Stimulated activated CD4-positive, alpha-beta T cell treated with anti-CD3 and anti-CD28 coated beads, TNF-alpha, amount 100 ng/mL, for 24 hours (primary cell): ENCODE results near the gene CBR4.
"Not testable (repeated sequence)": the region's sequence is repeated elsewhere in the genome, so short reads cannot be mapped to it uniquely, and the experiment has no call there.

Experiments used
- DNase-seq, 3 experiments: peaks; one replicate each; pipeline ENCODE4 v3.0.0-alpha.2; 2020; ENCODE audit warnings: low read depth in 3 of 3

Gene CBR4

DNA sequence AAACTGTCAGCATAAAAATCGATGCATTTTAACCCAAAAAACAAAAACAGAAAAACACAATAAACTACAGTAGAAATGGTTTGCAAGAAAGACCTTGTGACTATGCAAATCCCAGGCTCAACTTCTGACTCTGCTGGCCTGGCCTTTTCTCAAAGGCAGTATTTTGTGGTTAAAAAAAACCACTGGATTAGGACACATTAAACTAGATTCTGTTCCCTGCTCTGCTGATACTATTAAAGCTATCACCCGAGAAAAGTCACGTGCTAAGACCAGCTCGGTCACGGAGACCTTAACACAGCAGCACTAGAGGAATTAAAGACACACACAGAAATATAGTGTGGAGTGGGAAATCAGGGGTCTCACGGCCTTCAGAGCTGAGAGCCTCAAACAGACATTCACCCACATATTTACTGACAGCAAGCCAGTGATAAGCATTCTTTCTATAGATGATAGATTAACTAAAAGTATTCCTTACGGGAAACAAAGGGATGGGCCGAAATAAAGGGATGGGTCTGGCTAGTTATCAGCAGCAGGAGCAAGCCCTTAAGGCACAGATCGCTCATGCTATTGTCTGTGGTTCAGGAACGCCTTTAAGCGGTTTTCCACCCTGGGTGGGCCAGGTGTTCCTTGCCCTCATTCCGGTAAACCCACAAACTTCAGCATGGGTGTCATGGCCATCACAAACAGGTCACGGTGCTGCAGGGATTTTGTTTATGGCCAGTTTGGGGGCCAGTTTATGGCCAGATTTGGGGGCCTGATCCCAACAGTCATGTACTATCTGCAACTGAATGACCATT lies 16.1 kb downstream of the CBR4 start:
- no peak for DNase-seq

DNA sequence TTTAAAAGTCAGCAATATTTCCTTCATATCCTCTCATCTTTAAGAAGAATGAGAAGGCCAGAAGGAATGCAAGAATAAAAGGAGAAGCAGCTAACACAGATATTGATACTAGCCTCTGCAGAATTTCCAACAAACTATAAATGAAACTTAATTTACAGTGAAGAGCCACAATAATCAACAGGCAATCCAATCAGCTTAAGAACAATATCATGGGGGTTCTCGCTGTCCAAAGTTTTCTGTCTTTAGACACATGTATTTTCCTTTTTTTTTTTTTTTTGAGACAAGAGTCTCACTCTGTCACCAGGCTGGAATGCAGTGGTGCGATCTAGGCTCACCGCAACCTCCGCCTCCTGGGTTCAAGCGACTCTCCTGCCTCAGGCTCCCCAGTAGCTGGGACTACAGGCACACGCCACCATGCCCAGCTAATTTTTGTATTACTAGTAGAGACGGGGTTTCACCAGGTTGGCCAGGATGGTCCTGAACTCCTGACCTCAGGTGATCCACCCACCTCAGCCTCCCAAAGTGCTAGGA lies 17.0 kb downstream of the CBR4 start:
- DNase-seq = not testable (repeated sequence)

DNA sequence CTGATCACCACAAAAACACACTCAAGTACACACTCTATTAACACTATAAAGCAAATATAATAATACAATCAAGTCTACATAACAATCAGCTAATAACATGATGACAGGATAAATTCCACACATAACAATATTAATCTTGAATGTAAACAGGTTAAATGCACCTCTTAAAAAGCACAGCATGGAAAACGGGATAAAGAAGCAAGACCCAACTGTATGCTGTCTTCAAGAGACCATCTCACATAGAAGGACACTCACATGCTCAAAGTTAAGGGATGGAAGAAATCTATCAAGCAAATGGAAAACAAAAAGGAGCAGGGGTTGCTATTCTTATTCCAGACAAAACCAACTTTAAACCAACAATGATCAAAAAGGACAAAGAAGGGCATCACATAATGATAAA lies 28.1 kb downstream of the CBR4 start:
- DNase-seq = no peak

DNA sequence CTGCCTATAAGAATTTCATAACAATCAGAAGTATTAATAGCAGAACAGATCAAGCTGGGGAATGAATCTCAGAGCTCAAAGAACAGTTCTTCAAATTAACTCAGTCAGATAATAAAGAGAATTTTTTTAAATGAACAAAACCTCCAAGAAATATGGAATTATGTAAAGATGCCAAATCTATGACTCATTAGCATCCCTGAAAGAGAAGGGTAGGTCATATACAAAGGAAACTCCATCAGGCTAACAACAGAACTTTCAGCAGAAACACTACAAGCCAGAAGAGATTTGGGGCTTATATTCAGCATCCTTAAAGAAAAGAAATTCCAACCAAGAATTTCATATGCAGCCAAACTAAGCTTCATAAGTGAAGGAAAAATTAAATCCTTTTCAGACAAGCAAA lies 28.6 kb downstream of the CBR4 start:
- DNase-seq = no peak

DNA sequence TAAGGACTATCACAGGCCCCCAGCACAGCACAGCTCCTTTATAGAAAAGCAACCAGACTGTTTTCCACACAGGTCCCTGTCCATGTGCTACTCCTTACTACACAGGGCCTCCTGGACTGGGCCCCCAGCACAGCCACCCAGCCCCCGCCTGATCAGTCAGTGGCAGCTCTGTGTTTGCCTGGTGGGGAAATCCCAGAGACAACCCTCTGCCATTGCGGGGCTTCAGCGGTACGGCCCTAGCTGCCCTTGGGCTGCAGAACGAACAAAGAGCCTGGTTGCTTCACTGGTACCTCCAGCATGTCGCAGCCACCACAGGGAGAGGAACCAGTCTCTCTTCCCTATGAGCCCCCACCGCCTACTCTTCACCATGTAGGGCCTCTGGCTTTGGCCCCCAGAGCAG lies 30.7 kb downstream of the CBR4 start:
- DNase-seq = no peak

DNA sequence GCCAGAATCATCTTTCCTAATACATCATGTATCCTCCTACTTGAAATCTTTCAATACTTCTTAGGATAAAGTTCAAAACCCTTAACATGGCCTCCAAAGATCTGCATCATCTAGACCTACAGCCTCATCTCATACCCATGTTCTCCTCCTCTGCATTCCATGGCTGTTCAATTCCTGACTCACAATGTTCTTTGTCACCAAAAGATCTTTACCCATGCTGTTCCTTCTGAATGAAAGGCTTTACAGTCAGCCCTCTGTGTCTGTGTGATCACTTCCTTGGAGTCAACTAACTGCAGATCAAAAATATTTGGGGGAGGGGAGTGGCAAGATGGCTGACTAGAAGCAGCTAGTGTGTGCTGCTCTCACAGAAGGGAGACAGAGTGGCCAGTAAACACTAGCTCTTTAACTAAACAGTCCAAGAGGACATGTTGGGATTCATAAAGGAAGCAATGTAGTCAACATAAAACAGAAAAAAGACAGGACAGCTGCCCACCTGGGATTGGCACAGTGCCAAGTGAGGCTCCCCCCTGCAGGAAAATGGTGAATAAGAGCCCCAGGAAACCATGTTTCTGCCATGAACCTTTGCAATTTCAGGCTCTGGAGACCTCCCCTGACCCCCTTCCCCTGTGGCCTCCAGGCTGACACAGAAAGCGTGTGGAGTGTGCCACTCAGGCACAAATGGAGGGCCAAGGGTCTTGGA lies 31.9 kb downstream of the CBR4 start:
- DNase-seq = no peak

DNA sequence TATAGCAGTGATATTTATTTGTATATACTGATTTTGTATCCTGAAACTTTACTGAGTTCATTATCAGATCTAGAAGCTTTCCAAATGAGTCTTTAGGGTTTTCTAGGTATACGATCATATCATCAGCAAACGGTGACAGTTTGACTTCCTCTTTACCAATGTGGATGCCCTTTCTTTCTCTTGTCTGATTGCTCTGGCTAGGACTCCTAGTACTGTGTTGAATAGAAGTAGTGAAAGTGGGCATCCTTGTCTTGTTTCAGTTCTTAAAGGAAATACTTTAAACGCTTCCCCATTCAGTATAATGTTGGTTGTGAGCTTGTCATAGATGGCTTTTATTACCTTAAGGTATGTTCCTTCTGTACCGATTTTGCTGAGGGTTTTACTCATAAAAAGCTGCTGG lies 37.5 kb downstream of the CBR4 start:
- DNase-seq = no peak

DNA sequence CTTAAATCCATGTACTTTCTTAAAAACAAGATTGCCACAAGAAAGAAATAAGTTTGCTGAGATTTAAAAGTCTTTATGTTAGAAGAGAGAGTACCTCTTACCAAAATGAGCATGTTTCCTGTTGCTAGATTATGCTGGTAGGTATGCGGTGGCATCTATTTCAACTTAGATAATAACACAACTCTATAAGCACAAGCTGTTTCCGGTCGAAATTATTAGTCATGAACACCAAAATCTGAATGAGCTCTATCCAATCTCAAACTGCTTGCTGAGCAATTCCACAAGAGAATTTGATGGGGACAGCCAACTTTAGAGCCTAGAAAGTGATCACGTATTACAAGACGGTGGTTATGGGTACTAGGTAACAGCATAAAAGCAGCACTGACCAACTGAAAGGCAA lies 49.3 kb downstream of the CBR4 start:
- no peak for DNase-seq

DNA sequence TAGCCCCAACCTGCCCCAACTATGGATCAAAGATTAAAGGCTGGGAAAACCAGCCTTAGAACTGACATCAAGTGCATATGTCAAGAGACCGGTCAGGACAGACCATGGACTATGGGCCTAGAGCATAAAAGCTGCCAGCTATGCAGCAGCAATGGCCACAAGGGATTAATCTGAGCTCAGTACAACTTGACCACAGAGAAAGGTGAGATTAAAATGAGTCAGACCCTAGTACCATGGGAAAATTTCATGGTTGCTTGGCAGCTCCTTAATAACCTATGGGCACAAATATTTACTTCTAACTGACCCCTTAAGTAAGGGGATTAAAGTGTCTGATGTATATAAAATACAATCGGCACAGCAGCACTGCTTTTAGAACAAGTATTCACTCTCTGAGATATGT lies 54.4 kb downstream of the CBR4 start:
- no peak for DNase-seq

DNA sequence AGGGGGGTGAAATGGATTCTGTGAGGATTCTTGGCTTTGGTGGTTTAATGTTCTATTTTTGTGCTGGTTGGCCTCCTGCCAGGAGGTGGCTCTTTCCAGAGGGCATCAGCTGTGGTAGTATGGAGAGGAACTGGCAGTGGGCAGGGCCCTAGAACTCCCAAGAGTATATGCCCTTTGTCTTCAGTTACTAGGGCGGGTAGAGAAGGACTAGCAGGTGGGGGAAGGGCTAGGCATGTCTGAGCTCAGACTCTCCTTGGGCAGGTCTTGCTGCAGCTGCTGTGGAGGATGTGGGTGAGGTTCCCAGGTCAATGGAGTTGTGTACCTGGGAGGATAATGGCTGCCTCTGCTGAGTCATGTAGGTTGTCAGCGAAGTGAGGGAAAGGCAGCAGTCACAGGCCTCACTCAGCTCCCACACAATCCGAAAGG lies 57.2 kb downstream of the CBR4 start:
- not testable (repeated sequence) for DNase-seq

DNA sequence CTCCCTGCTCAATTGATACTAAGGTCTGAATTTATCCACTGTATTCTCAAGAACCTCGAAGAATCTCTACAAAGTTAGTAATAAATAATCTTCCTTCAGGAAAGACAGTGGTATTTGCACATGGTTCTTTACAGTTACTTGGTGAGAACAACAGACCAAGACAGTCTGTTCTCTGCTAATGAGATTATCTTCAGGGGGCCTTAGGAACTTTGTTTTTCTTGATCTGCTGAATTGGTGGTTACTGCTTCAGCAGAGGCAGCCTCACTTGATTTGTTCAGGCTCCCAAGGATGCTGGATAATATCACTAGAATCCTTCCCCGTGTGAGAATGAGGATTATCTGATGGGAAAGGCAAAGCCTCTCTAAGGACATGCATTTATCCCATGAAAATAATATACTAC lies 64.8 kb downstream of the CBR4 start:
- no peak for DNase-seq

DNA sequence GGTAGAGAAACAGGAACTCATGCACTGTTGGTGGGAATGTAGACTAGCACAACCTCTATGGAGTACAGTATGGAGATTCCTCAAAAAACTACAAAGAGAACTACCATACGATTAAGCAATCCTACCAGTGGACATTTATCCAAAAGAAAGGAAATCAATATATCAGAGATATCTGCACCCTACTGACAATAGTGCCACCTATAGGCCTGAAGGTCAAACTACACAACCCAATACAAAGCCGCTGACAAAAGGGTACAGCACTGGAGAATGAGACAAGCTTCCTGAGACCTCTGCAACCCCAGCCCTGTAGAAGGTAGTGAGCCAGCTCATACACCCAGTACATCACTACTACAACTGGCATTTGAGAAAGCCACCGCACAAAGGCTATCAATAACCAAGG lies 67.1 kb downstream of the CBR4 start:
- no peak for DNase-seq
